Astrocyte of the spinal cord (primary cell): ENCODE data around the gene MR1.

Experiments
- DNase-seq: peaks from one replicate; pipeline ENCODE4 v3.0.0; 2011; ENCODE audit warnings: low read depth, low spot score
- H3K4me3 ChIP-seq: 2 replicates; pipeline ENCODE4 v1.5.1; 2011; ENCODE audit warnings: low read depth, mild to moderate bottlenecking, low read length, moderate library complexity
- CTCF ChIP-seq: IDR thresholded peaks from 2 replicates; pipeline ENCODE4 v1.5.1; 2012; ENCODE audit warnings: low read depth, mild to moderate bottlenecking, low read length, inconsistent platforms
- in situ Hi-C: cut with HindIII; loops from 2 replicates; pipeline ENCODE4 v1.10.0; 2017; ENCODE audit warnings: low sequenced_read_pairs

The MR1 gene

GRCh38 chr1:181090641-181091126, 56.9 kb downstream of the MR1 start:
- H3K4me3 ChIP-seq = peak overlapping the region; percentile 83
- in situ Hi-C loops = loop anchor here (5.0 kb wide), 1 partner anchor 77 kb away; no protein-coding TSS in a partner anchor
- no peak for DNase-seq
- no peak for TF ChIP-seq CTCF

GRCh38 chr1:181091309-181092040, 57.7 kb downstream of the MR1 start:
- DNase-seq = no peak
- H3K4me3 ChIP-seq = peak overlapping the region; percentile 83
- in situ Hi-C loops = loop anchor here (5.0 kb wide), 1 partner anchor 76 kb away; no protein-coding TSS in a partner anchor
- TF ChIP-seq CTCF = no peak

- no peak for TF ChIP-seq CTCF
- DNase-seq = no peak
- peak overlapping the region; percentile 83 for H3K4me3 ChIP-seq
- in situ Hi-C loops = loop anchor here (5.0 kb wide), 1 partner anchor 75 kb away; no protein-coding TSS in a partner anchor
These were observed 58.3 kb downstream of the MR1 start for GRCh38 chr1:181092056-181092455.

DNA sequence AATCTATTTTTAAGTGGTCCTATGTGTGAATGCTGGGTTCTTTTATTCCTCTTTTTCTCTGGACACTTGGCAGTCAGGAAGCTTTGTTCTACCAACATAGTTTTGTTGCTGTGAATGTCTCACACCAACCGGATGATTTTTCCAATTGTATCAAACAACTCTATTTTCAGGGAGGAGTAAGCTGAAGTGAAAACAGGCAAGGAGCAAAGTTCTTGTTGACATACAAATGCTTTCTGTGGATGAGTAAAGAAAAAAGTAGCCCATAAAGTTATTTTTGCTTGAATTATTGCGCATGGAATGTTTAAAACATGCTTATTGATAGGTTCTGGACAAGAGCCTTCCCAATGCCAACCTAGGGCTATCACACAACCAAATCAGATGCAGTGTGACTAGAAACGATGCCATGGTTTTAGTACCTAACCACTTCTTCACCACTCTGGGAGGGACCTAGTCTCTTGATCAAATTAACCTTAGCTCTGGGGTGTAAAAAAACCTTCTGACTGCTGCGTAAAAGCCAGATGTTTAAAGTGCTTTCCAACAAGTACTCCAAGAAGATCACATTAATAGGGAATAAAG, 59.2 kb downstream of the MR1 start:
- TF ChIP-seq CTCF = no peak
- no peak for DNase-seq
- in situ Hi-C loops = loop anchor here (5.0 kb wide), 1 partner anchor 74 kb away; no protein-coding TSS in a partner anchor
- H3K4me3 ChIP-seq = no peak overlapping the region

- DNase-seq = peak; percentile 89
- H3K4me3 ChIP-seq = no peak overlapping the region
- in situ Hi-C loops = loop anchor here (5.0 kb wide), 1 partner anchor 73 kb away; no protein-coding TSS in a partner anchor
- TF ChIP-seq CTCF = no peak
These were observed 60.8 kb downstream of the MR1 start for GRCh38 chr1:181094416-181095212.

- in situ Hi-C loops = no loop called here
- no peak overlapping the region for H3K4me3 ChIP-seq
- TF ChIP-seq CTCF = no peak
- no peak for DNase-seq
These were observed 61.5 kb downstream of the MR1 start for GRCh38 chr1:181095260-181095659.
